Coronary artery (tissue), 2 donors: Measurements from ENCODE around the gene NGF.

Experiments used
- DNase-seq: peaks from one replicate; pipeline ENCODE4 v3.0.0-alpha.2; 2017; ENCODE audit warnings: low spot score
- H3K27ac ChIP-seq, 2 donors: fragments of 200-600 bp; sonication (generic); one replicate each; pipeline ENCODE4 v1.5.1; 2016 to 2019
- H3K4me3 ChIP-seq: fragments of 200-600 bp; sonication (generic); 2 replicates; pipeline ENCODE4 v1.5.1; 2016; ENCODE audit warnings: mild to moderate bottlenecking, moderate library complexity
- CTCF ChIP-seq: fragments of 200-600 bp; sonication (generic); IDR thresholded peaks from one replicate; pipeline ENCODE4 v1.5.1; 2019; ENCODE audit warnings: antibody characterized with exemption

Gene NGF

GRCh38 chr1:115242543-115242942 is 95.5 kb downstream of the NGF start:
- TF ChIP-seq CTCF, result no peak
- no peak for DNase-seq
- no peak overlapping the region for H3K27ac ChIP-seq
- no peak overlapping the region for H3K4me3 ChIP-seq

GRCh38 chr1:115241309-115241708 is 96.7 kb downstream of the NGF start:
- Histone ChIP-seq H3K27ac (no peak overlapping the region), H3K4me3 (no peak overlapping the region)
- no peak for DNase-seq
- TF ChIP-seq CTCF, result no peak

- no peak overlapping the region for H3K4me3 ChIP-seq
- no peak for TF ChIP-seq CTCF
- DNase-seq, result no peak
These were observed 97.8 kb downstream of the NGF start for GRCh38 chr1:115240297-115240696.

DNA sequence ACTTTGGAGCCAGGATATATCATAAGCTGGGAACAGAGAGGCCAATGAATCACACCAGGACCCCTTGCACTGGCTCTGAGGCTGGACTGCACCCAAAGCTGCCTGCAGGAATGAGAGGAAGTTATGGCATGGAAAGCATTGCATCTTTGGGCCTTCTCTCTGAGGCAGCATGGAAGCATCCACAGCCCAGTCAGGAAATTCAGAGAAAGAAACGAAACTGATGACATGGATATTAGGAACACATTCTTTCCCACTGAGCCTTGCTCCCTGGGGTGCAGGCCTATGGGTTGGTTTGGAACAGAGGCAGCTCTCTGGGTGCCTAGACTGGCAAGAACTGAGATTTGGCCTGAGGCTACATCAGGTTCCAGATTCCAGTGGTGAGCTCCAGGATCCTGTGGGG is 98.6 kb downstream of the NGF start:
- no peak for DNase-seq
- H3K27ac ChIP-seq, result no peak overlapping the region
- TF ChIP-seq CTCF, result no peak
- no peak overlapping the region for H3K4me3 ChIP-seq

More at GRCh38 chr1:115240297-115240696, 97.8 kb downstream of the NGF start:
- H3K27ac ChIP-seq, result no peak overlapping the region

- TF ChIP-seq CTCF, result no peak
- Histone ChIP-seq H3K27ac (no peak overlapping the region), H3K4me3 (no peak overlapping the region)
- DNase-seq, result no peak
These were observed 99.0 kb downstream of the NGF start for GRCh38 chr1:115239148-115239422.

DNA sequence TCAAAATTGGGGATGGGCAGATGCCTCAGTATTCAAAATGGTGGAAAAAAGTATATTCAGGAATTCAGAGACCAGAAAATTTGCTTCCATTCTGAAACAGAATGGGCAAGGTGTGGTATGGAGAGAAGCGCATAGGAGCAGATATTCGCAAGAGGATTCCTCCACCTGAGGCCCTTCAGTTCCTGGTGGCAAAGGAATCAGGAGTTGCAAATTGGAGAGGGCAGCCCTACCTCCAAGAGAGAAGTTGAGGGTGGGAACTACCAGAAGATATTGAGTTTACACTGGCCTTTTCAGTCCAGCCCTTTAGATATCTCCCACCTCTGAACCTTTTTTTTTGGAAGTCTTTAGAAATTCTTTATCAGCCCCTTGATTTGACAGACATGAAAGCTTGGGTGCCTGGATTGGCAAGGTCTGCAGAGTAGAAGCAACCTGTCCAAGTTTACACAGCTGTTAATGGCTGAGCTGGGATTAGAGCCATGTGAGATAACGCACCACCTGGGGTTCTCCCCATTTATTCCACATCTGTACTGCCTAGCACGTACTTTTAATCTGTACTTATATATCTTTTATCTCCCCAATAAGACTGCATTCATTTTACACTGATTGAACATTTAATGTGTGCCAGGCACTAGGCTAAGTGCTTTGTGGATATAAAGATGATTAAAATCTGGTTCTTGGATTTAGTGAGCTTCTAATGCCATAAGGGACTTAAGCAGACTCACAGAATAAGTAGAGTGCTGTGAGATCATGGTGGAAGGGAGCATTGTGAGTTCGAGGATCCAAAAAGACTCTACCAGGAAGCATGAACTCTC is 99.5 kb downstream of the NGF start:
- no peak overlapping the region for H3K4me3 ChIP-seq
- DNase-seq, result no peak
- H3K27ac ChIP-seq, result no peak overlapping the region
- TF ChIP-seq CTCF, result no peak

DNA sequence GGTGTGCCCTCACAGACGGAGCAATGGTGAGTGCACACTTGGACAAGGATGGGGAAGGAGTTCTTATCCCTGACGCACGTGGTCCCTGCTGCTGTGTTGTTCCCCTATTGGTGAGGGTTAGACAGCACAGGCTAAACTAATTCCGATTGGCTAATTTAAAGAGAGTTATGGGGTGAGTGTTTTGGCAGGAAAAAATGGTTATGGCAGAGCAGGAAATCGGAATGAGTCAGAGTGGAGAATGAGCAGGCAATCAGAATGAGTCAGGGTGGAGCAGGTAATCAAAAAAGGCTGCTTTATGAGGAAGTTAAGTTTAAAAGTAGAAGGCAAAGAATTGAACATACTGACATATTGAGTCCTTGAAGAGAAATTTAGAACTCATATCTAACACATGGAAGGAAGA is 100.5 kb downstream of the NGF start:
- TF ChIP-seq CTCF, result no peak
- Histone ChIP-seq H3K27ac (no peak overlapping the region), H3K4me3 (no peak overlapping the region)
- no peak for DNase-seq
